Measurements from ENCODE around the gene ZWILCH.

The ZWILCH gene

DNA sequence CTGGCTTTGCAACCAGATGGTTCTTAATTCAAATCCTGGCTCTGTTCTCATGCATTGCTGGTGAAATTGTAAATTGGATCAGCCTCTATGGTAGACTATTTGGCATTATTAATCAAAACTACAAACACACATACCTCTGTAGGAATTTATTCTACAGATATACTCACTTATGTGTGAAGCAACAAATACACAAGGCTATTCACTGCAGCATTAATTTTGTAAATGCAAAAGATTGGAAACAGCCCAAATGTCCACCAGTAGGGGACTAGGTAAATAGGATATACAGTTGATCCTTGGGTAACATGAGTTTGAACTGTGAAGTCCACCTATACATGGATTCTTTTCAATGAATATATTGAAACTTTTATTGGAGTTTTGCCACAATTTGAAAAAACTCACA lies 90.2 kb downstream of the ZWILCH start:
- H3K4me3 ChIP-seq (ENCODE audit: control insufficient read depth, low read depth, low read length), result no peak overlapping the region
- TF ChIP-seq, protein P1, sequence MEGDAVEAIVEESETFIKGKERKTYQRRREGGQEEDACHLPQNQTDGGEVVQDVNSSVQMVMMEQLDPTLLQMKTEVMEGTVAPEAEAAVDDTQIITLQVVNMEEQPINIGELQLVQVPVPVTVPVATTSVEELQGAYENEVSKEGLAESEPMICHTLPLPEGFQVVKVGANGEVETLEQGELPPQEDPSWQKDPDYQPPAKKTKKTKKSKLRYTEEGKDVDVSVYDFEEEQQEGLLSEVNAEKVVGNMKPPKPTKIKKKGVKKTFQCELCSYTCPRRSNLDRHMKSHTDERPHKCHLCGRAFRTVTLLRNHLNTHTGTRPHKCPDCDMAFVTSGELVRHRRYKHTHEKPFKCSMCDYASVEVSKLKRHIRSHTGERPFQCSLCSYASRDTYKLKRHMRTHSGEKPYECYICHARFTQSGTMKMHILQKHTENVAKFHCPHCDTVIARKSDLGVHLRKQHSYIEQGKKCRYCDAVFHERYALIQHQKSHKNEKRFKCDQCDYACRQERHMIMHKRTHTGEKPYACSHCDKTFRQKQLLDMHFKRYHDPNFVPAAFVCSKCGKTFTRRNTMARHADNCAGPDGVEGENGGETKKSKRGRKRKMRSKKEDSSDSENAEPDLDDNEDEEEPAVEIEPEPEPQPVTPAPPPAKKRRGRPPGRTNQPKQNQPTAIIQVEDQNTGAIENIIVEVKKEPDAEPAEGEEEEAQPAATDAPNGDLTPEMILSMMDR (conservative IDR thresholded peaks at IDR 0.05; ENCODE audit: control insufficient read depth, insufficient read depth, low read depth, low read length), result no peak
- DNase-seq (ENCODE audit: low read depth), result no peak

- TF ChIP-seq, protein P1 (conservative IDR thresholded peaks at IDR 0.05; ENCODE audit: control insufficient read depth, insufficient read depth, low read depth, low read length), result no peak
- DNase-seq (ENCODE audit: low read depth), result peak; percentile 17
- no peak overlapping the region for H3K4me3 ChIP-seq (ENCODE audit: control insufficient read depth, low read depth, low read length)
Measured at GRCh38 chr15:66595931-66596545, 90.9 kb downstream of the ZWILCH start.

DNA sequence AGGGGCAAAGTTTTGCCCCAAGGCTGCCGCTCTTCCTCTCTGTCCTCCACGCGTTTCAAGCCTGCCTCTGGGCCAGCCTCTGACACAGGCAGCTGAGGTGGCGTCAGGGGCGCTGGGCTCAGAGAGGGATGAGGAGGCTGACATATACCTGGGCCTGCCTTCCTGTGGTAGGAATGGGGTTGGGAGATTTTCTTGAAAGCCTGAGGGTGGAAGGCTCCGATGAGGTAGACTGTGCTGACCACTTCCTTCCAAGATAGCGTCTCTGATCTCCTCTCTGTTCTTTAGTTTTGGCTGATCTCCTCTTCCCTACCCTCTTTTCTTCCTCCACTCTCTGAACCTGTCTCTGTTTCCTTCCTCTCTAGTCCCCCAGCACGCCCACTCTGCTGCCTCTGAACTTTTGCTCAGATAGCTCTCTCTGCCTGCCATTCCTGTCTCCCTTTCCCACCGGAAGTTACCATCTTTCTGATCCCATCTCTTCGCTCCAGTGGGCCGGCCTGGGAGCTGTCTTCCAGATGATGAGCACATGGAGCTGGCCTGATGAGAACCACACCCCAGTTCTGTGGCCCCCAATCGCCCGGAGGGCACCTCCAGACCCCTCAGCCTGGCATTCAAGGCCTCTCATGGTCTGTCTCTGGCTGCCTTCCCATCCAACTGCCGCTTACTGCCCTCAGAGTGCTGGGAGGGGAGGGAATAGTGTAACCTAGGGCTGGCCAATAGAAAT lies 93.1 kb downstream of the ZWILCH start:
- no peak for DNase-seq (ENCODE audit: low read depth)
- TF ChIP-seq, protein P1 (conservative IDR thresholded peaks at IDR 0.05; ENCODE audit: control insufficient read depth, insufficient read depth, low read depth, low read length), result no peak
- no peak overlapping the region for H3K4me3 ChIP-seq (ENCODE audit: control insufficient read depth, low read depth, low read length)
